NCI-H345 treated with DMSO at 0.1 percent for 48 hours (cell line): Measurements from ENCODE around the gene MAPK7.

Experiments used
- DNase-seq: peaks from one replicate; lab custom pipeline; 2025; ENCODE audit not compliant: unreplicated experiment; lab: John Stamatoyannopoulos, UW

MAPK7 gene

DNA sequence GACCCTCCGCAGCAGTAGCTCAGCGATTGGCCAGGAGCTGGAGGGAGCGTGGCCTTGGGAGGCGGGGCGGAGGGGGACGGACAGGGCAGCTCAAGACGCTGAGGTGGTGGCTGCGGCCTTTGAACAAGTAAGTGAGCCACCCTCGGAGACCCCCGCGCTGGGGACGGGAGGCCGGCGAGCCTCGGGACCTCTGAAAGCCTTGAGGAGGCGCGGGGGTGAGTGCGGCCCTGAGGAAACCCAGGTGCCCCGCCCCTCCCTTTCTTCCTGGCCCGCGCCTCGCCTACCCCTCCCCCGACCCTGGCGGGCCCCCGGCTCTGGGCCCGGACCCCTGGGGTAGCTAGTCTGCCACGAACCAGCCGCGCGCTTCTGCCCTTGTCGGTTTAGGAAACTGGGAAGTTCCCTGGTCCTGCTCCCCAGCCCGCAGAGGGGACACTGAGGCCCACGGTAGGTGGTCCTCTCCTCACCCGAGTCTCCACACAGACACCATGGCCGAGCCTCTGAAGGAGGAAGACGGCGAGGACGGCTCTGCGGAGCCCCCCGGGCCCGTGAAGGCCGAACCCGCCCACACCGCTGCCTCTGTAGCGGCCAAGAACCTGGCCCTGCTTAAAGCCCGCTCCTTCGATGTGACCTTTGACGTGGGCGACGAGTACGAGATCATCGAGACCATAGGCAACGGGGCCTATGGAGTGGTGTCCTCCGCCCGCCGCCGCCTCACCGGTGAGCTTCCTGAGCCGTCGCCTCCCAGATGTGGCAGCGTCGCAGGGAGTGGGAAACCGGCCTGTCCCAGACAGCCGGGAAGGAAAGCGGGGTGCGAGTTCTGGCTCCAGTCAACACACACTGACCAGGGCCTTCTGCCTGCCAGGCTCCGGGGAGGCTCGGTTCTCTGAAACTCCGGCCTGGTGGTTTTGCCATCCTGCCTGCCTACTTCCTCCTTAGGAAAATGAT is at the start of gene MAPK7:
Gene MAPK7, plus strand, starts transcription at position 83 of the 945 bp plus-strand sequence. Its CDS starts 403 bp downstream, at position 486.
- no peak for DNase-seq

DNA sequence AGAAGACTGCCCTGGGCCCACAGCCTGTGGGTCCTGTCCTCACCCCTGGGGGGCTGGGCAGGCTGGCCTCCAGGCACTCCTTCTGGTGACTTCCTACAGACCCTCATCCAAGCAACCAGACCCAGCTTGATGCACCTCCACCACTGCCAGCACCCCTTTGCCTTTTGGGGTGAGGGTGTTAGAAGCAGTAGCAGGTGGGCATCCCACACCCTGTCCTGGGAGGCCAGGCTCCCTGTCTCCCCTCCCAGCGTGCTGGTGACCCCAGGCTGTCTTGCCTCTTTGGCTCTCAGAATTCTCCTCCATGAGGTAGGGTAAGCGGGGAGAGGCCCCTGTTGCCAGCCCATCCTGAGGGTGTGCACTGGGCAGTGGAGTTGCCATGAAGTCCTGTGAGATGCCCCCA is 49.2 kb upstream of the MAPK7 start:
- no peak for DNase-seq

DNA sequence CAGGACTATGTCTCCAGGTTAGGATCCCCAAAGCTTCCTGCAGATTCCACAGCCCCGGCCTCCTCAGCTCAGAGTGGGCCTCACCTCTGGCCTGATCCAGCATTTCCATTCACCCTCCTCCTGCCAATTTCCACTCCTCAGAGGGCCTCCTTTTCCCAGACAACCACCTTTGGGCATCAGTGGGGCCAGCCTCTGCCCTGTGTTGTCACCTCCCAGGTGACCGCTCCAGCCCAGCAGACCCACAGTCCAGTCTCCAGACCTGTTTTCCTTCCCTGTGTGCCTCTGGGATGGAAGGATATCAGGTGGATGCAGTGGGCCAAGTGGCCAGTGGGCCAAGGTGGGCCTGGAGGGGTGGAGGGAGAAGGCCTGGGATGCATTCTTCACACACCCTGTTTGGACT is 48.5 kb upstream of the MAPK7 start:
- DNase-seq = no peak

DNA sequence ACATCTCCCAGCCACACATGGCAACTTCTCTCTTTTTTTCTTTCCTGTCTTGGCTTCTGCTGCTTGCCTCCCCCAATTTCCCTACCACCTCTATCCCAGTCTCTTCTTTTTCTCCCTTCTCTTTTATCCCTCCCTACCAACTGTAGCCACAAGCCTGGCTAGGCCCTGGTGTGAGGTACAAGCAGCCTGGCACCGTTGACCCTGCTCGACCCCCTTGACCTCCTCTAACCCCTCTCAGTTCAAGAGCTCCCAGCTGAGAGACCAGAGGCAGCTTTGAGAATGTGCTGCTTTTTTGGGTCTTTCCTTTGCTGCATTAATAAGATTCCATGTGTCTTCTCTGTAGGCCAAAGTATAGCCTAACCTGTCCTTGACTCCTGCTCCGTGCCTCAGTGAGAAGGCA is 48.0 kb upstream of the MAPK7 start:
- DNase-seq = no peak

DNA sequence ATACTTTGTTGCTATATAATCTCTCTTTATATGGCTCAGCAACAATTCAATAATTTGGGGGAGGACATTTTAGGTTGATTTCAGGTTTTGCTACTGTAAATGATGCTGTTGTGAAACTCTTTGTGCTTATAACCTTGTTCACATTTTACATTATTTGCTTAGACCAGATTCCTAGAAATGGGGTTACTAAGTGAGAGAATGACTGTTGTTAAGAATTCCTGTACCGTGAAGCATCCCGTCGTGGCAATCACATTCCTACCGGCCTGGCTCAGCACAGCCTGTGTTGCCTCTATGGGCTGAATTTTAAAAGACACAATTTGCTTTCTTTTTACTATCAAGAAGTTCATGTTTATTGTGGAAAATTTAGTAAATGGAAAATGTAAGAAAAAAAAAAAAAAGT is 47.2 kb upstream of the MAPK7 start:
- no peak for DNase-seq

DNA sequence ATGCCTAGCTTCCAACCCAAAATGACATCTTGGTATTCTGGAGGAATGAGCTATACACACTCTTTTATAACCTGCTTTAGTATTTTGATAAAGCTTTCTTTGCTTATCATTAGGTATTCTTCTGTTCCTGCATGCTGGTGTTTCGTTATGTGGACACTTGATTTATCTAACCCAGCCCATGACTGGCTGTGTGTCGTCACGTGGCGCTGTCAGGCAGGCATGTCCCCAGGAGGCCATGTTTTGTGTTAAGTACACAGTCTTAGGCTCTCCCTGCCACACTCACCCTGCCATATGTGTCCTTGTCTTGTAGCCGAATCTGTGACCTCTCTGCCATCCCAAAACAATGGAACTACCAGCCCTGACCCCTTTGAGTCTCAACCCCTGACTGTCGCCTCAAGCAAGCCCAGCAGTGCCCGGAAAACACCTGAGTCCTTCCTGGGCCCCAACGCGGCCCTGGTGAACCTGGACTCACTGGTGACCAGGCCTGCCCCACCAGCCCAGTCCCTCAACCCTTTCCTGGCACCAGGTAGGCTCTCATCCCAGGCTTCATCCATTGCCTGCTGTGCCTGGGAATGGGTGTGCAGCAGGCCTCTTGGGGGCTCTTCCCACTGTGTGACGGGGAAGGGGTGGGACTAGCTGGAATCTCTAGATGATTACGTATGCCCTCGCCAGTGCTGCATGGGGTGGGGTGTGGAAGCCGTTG is 46.6 kb upstream of the MAPK7 start:
- no peak for DNase-seq

DNA sequence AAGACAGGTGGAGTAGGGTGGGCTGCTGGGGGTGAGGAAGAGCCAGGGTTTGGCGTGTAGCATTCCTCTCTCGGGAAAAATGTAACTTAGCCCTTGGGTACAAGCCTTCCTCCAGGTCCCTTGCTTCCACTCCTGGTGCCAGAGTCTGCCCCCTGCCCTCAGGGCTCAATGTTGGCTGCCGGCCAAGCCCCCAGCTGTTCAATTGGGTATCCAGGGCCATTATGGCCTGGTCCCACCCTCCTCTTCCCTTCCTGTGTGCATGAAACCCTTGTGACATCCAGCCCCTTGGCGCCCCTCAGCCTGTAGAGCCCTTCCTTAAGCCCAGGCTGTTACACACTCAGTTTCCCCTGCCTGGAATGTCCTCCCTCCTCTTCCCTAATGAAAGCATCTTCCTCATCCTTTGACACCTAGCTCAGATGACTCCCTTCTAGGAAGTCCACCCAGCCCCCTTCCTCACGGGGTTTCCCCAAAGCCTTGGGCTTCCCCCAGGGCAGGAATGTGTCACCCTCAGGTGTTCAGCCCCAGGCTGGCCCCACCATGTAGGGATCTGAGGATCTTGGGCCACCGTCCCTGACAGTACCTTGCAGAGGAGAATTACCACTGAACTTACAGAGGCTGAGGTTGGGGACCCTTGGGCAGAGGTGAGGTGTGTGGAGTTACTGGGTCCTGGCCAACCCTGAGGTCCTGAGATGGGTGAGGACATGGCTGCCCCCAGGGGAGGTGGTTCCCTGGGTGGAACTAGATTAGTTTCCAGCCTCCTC is 45.7 kb upstream of the MAPK7 start:
- DNase-seq = no peak

DNA sequence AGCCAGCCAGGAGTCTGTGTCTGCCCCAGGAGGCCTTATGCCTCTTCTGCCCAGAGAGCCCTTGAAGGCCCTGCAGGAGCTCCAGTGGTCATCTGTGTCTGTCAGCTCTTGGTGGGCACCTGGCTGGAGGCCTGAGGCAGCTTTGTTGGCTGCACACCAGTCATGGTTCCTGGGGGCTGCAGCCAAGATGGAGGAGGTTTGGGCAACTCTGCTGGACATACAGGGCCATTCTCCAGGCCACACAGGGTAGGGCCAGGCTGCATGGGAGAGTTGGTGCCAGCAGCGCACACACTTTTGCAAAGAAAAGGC is 45.2 kb upstream of the MAPK7 start:
- no peak for DNase-seq

DNA sequence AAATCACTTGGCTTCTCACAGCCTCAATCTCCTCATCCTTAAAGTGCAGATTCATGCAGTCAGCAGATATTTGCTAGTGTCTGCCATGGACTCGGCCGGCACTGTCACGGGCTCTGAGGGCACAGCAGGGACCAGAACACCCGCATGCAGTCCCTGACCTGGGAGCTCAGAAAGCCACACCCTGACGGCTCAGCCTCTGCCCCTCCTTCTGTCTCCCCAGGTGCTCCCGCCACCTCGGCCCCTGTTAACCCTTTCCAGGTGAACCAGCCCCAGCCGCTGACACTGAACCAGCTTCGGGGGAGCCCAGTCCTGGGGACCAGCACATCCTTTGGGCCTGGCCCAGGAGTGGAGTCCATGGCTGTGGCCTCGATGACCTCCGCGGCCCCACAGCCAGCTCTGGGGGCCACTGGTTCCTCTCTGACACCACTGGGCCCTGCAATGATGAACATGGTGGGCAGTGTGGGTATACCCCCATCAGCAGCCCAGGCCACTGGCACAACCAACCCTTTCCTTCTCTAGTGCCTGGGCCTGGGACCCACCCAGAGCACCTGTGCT is 44.5 kb upstream of the MAPK7 start:
- DNase-seq = no peak

DNA sequence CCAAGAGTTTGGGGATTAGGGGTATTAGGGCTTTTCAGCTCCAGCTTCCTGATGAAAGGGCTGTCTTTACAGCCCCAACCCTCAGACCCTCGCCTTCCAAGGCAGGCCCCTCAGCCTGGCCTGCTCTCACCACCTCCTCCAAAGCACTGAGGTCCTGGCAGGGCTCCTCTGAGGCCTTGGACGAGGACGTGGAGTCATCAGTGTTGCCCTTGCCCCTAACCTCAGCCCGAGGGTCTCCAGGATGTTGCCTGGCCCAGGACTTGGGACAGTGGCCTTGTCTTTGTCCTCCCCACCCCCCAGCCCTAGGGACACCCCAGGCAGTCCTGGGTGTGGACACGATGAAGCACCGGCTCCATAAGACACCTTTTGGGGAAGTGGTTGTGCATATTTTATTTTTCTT is 44.0 kb upstream of the MAPK7 start:
- no peak for DNase-seq

DNA sequence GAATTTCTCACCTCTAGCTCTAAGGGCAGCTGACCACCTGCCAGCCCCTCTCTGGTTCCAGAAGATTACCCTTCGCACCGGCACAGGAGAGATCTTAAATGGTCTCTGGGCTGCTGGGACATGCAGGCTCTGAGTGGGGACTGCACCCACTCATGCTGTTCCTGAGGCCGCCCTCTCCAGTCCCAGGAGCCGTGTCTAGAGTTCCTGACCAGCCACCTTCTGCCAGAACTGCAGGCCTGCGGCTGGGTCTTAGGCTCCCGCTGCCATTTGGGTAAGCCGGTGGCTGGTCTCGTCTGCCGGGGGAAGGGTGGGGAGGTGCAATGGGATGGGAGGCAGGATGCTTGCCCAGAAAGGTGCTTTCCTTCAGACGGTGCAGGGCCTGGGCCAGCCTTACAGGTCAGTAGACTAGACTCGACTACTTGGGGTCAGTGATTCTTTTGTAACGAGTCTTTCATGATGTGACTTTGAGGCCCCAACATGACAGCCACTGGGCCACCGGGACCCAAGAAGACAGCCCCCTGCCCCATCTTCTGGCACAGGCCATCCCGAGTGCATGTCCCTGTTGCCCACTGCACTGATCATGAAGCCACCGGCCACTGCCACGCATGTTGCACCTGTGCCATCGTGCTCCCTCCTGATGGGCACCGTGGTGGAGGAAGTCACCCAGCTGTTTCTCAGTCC is 42.2 kb upstream of the MAPK7 start:
- no peak for DNase-seq

DNA sequence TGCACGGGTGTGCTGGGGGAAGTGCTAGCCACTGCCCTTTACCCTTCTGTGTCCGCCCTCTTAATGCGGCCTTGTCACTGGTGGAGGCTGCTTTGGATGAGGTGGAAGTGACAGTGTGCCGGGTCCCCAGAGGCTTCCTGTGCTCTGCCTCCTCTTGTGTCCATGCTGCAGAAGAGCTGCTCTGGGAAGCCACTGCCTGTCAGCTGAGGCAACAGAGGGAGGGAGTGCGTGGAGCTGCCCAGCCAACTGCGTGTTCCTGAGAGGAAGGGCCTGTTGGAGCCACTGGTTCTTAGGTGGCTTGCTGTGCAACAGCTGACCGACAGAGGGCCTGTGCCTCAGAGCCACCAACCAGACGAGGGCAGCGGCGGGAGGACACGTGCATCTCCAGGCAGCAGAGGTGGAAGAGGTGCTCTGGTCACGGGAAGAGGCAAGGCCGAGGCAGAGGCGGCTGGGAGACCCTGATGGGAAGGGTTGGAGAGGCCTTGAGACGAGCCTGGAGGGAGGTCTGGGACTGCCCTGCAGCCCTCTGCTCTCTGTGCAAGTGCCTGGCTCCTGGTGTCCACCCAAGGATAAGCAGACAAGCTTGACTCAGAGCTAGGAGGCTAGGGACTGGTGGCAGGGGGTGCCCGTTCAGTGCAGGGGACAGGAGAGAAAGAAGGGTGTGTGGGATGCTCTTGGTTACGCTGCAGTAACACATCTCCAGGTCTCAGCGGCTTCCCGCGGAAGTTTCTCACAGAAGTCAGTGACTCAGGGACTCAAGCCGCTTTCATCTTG is 41.2 kb upstream of the MAPK7 start:
- DNase-seq = no peak

DNA sequence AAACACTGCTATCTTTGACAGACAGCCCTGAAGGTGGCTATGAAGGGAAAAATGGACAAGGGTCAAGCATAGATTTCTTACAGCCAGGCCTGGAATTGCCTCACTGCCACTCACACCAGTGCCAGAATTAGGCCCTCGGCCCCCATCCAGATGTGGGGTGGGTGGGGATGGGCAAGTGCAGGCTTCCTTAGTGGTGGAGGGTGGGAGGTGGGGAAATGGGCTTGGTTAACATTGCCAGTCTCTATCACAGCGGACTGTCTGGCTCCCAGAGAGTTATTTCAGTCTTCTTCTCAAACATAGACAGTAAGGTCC is 40.6 kb upstream of the MAPK7 start:
- DNase-seq = no peak

DNA sequence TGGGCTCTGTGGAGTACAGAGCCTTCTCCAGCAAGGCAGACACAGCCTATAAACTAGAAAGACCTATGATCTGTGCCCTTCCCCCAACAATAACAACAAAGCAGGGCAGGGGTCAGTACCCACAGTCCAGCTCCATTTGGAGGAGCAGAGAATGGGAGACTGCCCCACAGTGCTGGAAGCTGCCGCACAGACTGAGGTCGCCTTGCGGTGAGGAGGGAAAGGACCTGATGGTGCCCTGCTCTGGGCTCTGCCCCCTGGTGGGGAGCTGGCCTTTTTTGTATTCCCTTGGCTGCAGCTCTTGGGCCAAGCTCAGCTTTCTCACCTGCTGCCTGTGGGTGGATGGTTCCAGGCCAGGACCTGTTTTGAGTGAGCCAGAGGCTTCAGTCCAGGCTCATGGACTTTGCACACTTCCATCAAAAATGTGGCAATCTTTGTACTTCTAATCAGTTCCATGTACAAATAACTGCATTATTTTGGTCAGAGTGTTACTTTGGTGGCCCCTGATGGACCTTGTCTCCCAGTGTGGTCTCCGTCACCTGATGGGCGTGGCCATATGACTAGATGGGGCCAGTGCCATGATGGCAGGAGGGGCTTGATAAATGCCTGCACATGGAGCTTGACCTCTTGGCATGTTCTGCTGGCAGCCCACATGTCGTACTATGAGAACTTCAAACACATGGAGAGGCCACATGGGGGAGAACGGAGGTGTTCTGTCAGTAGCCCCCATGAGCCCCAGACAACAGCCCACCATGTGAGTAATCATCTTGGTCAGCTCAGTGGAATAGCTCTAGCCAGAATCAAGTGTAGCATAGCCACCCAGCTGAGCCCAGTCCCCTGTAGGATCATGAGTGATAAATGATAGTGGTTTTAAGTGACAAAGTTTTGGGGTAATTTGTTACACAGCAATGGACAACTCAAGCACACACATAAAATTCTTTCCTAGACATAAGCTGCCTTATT is 40.0 kb upstream of the MAPK7 start:
- DNase-seq = no peak

DNA sequence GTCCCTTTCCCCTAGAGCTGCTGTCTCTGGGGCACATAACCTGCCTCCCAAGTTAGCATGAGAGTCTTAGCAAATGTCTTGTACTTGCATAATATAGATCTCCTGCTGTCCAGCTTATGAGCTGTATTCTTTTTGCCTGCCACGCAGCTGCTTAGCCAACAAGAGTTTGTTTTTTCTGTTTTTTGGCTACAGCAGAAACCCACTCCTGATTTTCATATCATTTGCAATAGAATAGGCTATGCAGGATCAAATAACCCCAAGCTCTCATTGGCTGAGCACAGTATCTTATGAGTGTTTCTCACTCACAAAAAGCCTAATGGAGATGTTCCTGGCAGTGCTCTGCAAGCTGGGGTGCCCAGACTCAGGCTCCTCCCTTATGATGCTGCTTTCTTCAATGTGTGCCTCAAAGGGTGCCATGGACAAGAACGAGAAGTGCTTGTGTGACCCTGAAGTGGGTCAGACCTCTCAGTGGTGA is 38.9 kb upstream of the MAPK7 start:
- no peak for DNase-seq

DNA sequence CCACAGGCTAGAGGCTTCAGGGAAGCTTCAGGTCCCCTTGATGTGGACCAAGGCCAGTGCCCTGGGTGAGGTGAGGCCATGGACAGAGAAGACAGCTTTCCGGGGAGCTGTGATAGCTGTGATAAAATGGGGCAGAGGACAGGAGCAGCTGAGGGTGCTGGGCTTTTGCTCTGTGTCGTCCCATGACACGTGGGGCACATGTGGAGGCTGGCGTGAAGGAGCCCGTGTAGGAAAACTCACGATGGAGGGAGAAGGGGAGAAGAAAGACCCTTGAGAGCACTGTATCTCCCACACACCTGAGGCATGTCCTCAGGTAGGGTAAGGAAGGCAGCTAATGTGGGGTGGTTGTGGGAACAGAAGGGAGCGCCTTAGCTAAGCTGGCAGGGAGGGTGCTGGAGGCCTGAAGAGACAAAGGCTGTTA is 37.1 kb upstream of the MAPK7 start:
- no peak for DNase-seq

DNA sequence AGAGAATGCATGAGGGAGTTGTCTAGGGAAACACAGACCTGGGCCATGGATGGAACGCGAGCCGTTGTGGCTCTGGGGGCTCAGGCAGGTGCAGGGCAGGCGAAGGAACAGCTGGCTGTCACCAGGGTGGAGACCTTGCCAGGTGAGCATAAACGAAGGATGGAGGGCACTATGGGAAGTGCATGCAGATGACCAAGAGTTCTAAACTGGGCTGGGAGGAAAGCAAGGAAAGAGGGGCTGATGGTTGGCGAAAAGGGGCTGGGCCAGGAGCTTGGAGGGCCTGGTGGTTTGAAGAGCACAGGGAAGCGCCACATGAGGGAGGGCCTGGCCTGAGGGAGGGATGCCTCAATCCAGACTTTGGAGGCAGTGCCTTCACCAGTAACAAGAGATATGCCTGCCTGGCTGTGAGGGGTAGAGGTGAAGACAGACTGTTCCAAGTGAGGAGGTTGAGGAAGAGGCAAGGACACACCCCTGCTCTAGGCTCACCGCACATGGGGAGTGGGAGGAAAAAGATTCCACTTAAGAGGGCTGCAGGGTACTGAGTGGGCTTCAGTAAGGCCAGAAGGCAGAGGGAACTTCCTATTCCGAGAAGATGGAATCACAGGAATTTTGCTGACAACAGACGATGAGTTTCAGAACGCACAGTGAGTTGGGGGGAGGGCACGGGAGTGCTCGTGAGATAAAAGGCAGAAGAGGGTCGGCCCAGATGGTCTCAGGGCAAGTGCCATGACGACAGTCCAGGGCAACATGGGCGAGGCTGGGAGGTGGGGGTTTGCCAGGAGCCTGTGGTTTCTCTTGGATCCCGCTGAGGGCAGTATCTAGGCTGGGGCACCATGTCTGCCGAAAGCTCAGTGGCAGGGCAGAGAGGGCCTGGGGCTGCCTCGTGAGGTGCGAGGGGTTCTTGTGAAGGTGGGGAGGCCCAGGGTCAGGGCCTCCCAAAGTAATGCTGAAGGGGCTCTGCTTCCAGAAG is 36.4 kb upstream of the MAPK7 start:
- DNase-seq = no peak
